Measurements from ENCODE around the gene MPO. TPM values are rescaled to one million over a fixed set of nuclear protein-coding genes. Genes with fewer than 3 reads are reported as not detected.

Gene MPO
- total and polyA plus RNA-seq, 2 donors (not counting 1 experiment from before 2014, with no cell fraction given) = 0.07 TPM; not detected in 1

- Histone ChIP-seq H3K36me3 (replicated peaks in 1 of 2; ENCODE audit: control extremely low read depth in 1 of 2, control insufficient read depth in 1 of 2, extremely low read depth in 1 of 2, insufficient read depth in 2 of 2, low read length in 1 of 2) (no peaks in the 10 kb centered on the region), H3K79me2 (ENCODE audit: control insufficient read depth, insufficient read depth, low read length) (no peaks in the 10 kb centered on the region), H3K4me3 (ENCODE audit: control extremely low read depth in 1 of 5, extremely low read depth in 1 of 5, insufficient read depth in 1 of 5, low read depth in 2 of 5, low read length in 4 of 5) (no peak overlapping the region), H3K9me3 (ENCODE audit: control extremely low read depth in 1 of 3, control insufficient read depth in 2 of 3, insufficient read depth in 1 of 3, low read length in 2 of 3) (no peaks in the 10 kb centered on the region), H3K9ac (ENCODE audit: low read length) (no peak overlapping the region), H3K4me2 (replicated peaks; ENCODE audit: low read depth, low read length, poor library complexity, severe bottlenecking) (no peak overlapping the region), H3K27ac (ENCODE audit: low read length in 2 of 2) (no peak overlapping the region), H3K4me1 (ENCODE audit: control insufficient read depth in 2 of 2, insufficient read depth in 2 of 2, low read length in 2 of 2) (peaks cover 0 to 3% of the 10 kb centered on the region in 2 donors), H3K27me3 (replicated peaks in 1 of 4; ENCODE audit: control extremely low read depth in 1 of 4, control insufficient read depth in 3 of 4, insufficient read depth in 4 of 4, low read length in 3 of 4) (peaks cover 0 to 20% (median 0%) of the 10 kb centered on the region in 4 experiments), H4K20me1 (ENCODE audit: control insufficient read depth, insufficient read depth, low read length, poor library complexity, severe bottlenecking) (no peaks in the 10 kb centered on the region), H2AFZ (ENCODE audit: insufficient read depth, low read depth, low read length, poor library complexity, severe bottlenecking) (no peak overlapping the region)
- intact Hi-C loops (cut with micrococcal nuclease) = no loop called here
- Mint-ChIP-seq H3K4me1 (no peaks in the 10 kb centered on the region), H3K27me3 (peaks cover 29% of the 10 kb centered on the region), H3K9me3 (ENCODE audit: insufficient read depth) (no peaks in the 10 kb centered on the region), H3K27ac (no peak overlapping the region), H3K4me3 (no peak overlapping the region)
- TF ChIP-seq CTCF (IDR thresholded peaks at IDR 0.05) (no peak), EZH2 (IDR thresholded peaks at IDR 0.05; ENCODE audit: borderline replicate concordance, insufficient read depth, low read depth, low read length, poor library complexity, severe bottlenecking) (no peak)
- WGBS (ENCODE audit: insufficient coverage) = no CpG with 5 or more reads among the region's 2 CpGs
- POLR2A ChIA-PET = no interaction called here
- CTCF ChIA-PET = interaction anchor here (1.8 kb wide), 1 partner anchor 23 kb away, joined by 7 read pairs; no protein-coding TSS in a partner anchor
- DNase-seq (no peak), ATAC-seq (ENCODE audit: low read depth) (no peak)
Measured at GRCh38 chr17:58281511-58282011, 826 bp upstream of the MPO start.

- Histone ChIP-seq H3K4me2 (replicated peaks; ENCODE audit: low read depth, low read length, poor library complexity, severe bottlenecking) (no peak overlapping the region), H2AFZ (ENCODE audit: insufficient read depth, low read depth, low read length, poor library complexity, severe bottlenecking) (no peak overlapping the region), H3K27me3 (replicated peaks in 1 of 4; ENCODE audit: control extremely low read depth in 1 of 4, control insufficient read depth in 3 of 4, insufficient read depth in 4 of 4, low read length in 3 of 4) (peaks cover 0 to 20% (median 0%) of the 10 kb centered on the region in 4 experiments), H3K27ac (ENCODE audit: low read length in 2 of 2) (no peak overlapping the region), H3K9ac (ENCODE audit: low read length) (no peak overlapping the region), H3K4me1 (ENCODE audit: control insufficient read depth in 2 of 2, insufficient read depth in 2 of 2, low read length in 2 of 2) (peaks cover 0 to 3% of the 10 kb centered on the region in 2 donors), H3K4me3 (ENCODE audit: control extremely low read depth in 1 of 5, extremely low read depth in 1 of 5, insufficient read depth in 1 of 5, low read depth in 2 of 5, low read length in 4 of 5) (no peak overlapping the region), H4K20me1 (ENCODE audit: control insufficient read depth, insufficient read depth, low read length, poor library complexity, severe bottlenecking) (no peaks in the 10 kb centered on the region), H3K79me2 (ENCODE audit: control insufficient read depth, insufficient read depth, low read length) (no peaks in the 10 kb centered on the region), H3K9me3 (ENCODE audit: control extremely low read depth in 1 of 3, control insufficient read depth in 2 of 3, insufficient read depth in 1 of 3, low read length in 2 of 3) (no peaks in the 10 kb centered on the region), H3K36me3 (replicated peaks in 1 of 2; ENCODE audit: control extremely low read depth in 1 of 2, control insufficient read depth in 1 of 2, extremely low read depth in 1 of 2, insufficient read depth in 2 of 2, low read length in 1 of 2) (no peaks in the 10 kb centered on the region)
- no peak overlapping the region for H3K4me3 Mint-ChIP-seq
- TF ChIP-seq CTCF (IDR thresholded peaks at IDR 0.05) (no peak), EZH2 (IDR thresholded peaks at IDR 0.05; ENCODE audit: borderline replicate concordance, insufficient read depth, low read depth, low read length, poor library complexity, severe bottlenecking) (no peak)
- H3K27ac Mint-ChIP-seq = no peak overlapping the region
- no peaks in the 10 kb centered on the region for H3K4me1 Mint-ChIP-seq
- POLR2A ChIA-PET = no interaction called here
- peaks cover 24% of the 10 kb centered on the region for H3K27me3 Mint-ChIP-seq
- no peaks in the 10 kb centered on the region for H3K9me3 Mint-ChIP-seq (ENCODE audit: insufficient read depth)
- ATAC-seq (ENCODE audit: low read depth) (peak; percentile 28), DNase-seq (no peak)
- CTCF ChIA-PET = interaction anchor here (0.7 to 0.9 kb wide), 3 partner anchors 37 to 169 kb away, joined by 3 read pairs; no protein-coding TSS in a partner anchor
- WGBS (ENCODE audit: insufficient coverage) = 64% methylated on average over 16 of the region's 16 CpGs
- intact Hi-C loops (cut with micrococcal nuclease) = no loop called here
Measured at GRCh38 chr17:58279736-58280479, 827 bp downstream of the MPO start.
